ENCODE results near the gene CDK9.

The CDK9 gene

GRCh38 chr9:127762111-127762676, 23.6 kb upstream of the CDK9 start:
- DNase-seq = no peak

DNA sequence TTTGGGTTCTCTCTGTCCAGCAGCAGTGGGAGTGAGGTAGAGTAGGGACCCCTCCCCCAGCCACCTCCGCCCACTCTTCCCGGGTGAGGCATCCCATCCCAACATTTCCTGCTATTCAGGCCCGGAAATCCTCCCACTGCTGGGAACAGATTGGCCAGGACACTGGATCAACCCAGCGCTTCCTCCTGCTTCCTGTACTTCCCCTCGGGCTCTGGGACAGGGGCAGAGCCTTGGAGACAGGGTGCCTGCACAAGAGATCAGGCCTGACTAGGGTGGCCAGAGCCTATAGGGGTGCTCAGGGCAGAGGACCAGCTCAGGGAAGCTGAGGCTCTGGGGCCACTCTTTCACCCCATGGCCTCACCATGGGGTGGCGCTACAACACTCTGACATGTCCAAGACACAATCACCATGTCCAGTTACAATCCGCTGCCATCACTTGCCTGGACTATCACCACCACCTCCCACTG, 21.9 kb upstream of the CDK9 start:
- DNase-seq = peak in 1 of 5 donors; percentile 20

- no peak for DNase-seq
These were observed 20.4 kb upstream of the CDK9 start for GRCh38 chr9:127765418-127765817.

DNA sequence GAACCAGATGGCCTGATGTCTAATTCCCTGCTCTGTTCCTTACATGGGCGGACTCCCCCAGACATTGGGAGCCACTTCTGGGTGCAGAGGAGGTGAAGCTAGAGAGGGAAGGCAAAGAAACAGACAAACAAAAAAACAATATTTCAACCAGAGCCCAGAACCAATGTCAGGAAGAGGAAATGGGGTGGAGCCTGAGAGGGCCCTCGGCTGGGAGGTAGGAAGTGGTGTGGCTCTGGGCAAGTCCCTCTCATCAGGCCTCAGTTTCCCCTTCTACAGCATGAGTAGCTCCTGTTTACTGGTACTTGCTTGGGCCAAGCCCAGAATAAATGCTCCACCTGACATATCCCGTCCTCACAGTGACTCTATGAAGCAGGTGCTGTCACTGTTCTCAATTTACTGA, 18.4 kb upstream of the CDK9 start:
- DNase-seq = peak in 1 of 5 donors; percentile 28

GRCh38 chr9:127767909-127768331, 17.9 kb upstream of the CDK9 start:
- DNase-seq = no peak

DNA sequence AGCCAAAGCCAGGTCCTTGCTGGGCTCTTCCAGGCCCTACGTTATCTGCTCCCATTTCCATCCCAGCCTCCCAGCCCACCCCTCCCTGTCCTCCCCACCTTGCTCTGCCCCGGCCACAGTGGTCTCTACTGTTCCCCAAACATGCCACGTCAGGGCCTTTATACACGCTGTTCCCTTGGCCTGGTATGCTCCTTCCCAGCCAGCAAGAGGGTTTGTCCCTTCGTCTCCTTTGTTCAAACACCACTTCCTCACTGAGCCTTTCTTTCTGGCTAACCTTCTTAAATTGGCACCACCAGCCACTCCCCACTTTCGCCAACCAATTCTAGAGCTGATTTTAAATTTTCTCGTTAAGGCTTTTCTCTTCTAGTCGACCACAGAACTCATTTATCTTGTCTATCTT, 17.1 kb upstream of the CDK9 start:
- no peak for DNase-seq

DNA sequence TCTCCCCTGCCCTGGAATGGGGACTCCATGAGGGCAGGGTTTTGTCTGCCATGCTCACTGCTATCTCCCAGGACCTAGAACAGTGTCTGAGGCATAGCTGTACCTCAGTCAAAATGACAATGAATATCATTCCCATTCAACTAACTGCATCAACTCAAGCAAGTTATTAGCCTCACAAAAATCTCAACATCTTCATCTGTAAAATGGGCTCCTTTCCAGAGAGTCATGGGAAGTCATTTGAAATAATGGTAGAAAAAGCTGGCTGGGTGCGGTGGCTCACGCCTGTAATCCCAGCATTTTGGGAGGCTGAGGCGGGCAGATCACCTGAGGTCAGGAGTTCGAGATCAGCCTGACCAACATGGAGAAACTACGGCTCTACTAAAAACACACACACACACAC, 16.7 kb upstream of the CDK9 start:
- DNase-seq = no peak

DNA sequence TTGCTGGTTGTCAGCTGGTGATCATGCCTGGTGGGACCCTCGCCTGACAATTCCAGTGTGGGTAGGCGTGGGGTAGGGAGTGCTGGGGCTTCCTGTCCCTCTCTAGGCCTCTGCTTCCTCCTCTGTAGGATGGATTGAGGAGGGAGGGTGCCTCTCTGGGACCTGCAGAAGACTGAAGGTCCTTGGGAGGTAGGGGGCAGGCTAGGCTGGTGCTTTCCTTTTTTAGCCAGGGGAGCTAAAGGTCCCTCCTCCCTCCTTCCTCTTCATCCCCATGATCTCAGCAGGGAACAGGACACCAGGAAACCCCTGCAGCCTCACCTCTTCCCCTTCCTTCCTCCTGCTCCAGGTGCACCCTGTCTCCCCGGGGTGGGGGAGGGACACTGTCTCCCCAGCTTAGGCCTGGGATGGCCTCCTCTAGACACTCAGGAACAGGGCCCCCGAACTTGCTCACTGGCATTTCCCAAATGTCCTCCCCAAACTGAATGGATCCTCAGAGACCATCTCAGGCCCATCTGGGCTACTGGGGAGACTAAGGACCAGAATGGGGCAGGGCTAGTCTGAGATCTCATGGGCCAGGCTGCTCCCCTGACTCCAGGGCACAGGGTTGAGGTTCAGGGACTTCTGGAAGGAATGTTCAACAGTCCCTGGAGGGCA, 15.8 kb upstream of the CDK9 start:
- no peak for DNase-seq

DNA sequence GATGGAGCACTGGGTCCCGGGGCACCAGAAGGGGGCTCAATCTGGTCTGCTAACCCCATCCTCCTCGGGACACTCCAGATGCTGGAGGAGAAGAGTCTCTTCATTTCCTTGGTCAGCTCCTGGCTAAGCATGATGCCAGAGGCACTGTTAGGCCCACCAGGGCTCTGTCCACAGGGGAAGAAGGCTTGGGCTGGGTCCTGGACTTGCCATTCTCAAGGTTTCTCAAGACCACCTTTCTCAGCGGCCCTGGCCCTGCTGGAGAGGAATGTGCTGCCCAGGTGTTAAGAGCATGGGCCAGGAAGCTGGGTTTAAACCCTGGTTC, 15.3 kb upstream of the CDK9 start:
- no peak for DNase-seq

DNA sequence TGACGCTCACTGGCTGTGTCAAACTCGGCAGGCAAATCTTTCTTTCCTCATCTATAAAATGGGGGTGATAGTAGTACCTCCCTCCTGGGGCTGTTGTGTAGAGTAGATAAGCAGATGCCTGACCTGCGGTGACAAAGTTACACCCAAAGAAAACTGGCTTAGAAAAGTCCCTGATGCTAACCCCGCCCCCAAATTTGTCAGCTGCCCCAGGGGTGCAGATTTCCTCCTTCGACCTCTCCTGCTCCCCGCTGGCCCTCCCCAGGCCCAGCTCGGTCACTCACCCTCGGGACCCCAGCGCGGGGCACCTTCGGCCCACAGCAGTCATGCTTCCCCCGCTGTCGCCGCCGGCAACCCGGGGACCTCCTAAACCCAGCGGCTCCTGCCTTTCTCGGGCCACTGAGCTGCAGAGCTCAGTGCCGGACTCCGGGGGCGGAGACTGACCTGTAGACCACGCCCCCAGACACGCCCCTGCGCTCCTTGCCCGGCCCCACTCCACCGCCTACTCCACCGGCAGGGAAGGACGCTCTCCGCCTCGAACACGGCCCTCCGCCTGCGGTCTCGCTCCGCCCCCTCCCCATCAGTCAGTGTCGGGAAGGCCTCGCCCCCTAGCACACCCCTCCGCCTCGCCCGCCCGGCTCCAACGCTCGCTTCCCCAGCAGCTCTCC, 14.8 kb upstream of the CDK9 start:
- peak; percentile 89 to 99 (median 90) for DNase-seq

DNA sequence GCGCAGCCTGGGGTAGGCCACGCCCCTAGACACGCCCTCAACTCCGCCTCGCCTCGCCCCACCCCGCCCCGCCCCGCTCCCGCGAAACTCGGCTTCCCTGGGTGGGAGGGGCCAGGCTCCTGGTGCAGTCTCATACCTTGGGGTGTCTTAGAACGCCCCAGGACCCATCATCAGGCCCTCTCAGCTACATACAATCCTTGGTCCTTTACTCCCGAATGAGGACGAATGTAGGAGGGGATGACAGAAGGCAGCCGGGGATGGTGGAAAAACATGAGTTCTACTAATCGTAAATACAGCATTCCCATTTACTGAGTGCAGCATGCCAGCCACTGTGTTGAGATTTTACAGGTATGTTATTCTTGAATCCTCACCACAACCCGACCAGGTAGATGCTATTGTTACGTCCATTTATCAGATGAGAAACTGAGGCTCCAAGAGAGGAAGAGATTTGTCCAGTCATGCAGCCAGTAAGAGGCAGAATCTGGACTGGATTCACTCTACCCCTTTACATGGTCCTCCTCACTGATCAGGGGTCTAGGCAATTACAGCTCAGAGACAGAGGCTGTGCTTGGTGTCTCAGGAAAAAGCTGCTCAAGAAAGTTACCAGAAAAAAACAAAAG, 14.2 kb upstream of the CDK9 start:
- no peak for DNase-seq

DNA sequence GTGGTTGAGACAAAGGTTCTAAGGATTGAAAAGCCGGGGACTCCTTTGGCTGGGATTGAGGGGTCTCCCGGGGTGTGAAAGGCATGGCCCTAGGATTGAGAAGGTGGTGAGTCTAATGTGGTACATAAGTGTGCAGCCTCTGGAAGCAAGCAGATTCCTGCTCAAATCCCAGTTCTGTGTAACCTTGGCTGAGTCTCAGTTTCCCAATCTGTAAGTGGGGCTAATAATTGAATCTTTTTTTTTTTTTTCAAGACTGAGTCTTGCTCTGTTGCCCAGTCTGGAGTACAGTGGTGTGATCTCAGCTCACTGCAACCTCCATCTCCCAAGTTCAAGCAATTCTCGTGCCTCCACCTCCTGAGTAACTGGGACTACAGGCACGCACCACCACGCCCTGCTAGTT, 13.2 kb upstream of the CDK9 start:
- DNase-seq = no peak

DNA sequence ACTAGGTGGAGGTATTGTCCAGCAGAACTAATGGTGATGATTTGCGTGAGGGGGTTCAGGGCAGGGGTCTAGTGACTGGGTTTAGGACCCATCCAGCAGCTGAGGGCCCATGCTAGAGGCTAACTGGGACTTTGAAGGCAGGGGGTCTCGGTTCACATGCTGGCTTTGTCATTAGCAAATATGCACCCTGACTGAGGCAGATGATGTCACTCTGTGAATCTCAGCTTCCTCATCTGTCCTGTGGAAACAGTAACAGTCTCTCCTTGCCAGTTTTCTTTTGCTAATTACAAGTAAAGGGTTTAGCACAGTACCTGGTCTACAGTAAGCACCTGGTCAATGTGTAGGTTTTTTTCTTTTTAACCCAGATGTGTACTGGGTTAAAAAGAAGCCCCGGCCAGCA, 12.6 kb upstream of the CDK9 start:
- DNase-seq = no peak

DNA sequence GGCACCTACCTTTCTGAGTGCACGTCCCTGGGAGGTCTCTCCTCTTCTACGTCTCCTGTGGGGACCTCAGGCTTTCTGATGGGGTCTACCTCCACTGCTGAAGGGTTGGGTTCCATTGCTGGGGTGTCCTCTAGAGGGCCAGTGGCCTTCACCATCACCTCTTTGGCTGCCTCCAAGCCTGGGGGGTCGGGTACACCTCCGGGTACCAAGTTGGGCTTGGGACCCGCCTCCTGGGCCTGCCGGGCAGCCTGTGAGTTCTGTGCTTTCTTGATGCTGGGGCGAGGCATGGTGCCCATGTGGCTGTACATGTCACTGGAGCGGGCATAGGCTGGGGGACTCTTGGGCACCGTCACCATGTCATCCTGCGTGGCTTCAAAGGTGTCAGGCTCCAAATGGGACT, 11.9 kb upstream of the CDK9 start:
- DNase-seq = no peak

GRCh38 chr9:127776195-127776923, 9.5 kb upstream of the CDK9 start:
- DNase-seq = peak; percentile 38 to 87 (median 61)

- peak in 1 of 5 donors; percentile 42 for DNase-seq
These were observed 8.9 kb upstream of the CDK9 start for GRCh38 chr9:127776924-127777289.

DNA sequence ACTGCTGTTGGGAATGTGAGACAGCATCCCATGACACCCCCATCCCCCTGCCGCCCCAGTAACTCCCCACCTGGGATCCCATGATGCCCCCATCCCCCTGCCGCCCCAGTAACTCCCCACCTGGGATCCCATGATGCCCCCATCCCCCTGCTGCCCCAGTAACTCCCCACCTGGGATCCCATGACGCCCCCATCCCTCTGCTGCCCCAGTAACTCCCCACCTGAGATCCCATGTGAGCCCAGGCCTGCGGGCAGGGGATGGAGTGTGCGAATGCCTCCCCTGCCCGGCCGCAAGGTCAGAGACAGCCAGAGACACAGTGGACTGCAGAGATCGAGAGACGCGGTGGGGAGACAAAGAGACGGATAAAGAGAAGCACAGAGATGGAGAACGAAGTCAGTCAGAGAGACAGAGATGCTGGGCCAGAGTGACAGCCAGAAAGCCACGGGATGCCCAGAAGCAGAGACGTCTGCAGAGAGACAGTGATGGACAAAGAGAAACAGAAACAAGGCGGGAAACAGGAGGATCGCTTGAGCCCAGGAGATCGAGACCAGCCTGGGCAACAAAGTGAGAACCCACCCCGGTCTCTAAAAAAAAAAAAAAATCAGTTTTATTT, 8.4 kb upstream of the CDK9 start:
- DNase-seq = peak in 1 of 5 donors; percentile 57

DNA sequence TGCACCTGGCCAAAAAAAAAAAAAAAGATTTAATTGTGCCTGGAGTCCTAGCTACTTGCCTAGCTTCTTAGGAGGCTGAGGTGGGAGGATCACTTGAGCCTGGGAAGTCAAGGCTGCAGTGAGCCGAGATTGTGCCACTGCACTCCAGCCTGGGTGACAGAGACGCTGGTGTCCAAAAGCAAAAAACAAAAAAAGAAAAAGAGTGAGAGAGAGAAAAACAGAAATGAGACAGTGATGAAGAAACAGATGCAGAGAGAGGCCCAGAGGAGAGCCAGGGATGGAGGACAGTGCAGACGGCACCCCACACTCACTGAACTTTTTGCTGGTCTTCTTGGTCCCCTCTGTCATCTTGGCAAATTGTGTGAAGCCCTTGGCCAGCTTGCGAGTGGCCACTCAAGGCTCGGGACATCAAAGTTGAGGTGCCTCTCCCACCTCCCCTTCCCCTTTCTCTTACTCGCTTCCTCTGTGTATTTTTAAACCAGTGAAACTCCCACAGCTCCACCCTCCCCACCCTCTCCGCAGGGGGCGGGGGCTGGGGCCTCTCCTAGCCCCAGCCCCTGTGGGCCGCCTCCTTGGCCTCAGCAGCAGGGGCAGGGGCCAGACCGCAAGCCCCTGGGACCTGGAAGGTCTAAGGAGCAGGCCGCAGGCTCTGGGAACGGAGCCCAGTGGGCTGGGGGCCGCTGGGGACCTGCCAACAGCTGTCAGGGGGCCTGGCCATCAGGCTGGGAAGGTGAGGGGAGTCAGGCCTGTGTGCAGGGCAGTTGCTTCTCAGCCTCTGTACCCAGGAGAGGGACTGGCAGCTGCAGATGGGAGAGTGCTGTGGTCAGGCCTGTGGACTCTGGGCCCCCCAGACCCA, 7.3 kb upstream of the CDK9 start, which contains the start of gene SH2D3C:
Gene SH2D3C (minus strand): TSS at position 387 of the 856 bp plus-strand sequence. CDS start 39 bp downstream, at position 348.
- peak in 2 of 5 donors; percentile 34 to 78 for DNase-seq

GRCh38 chr9:127779136-127779981, 6.5 kb upstream of the CDK9 start:
- DNase-seq = peak in 2 of 5 donors; percentile 34 to 90

GRCh38 chr9:127780126-127780885, 5.5 kb upstream of the CDK9 start:
- no peak for DNase-seq

All from T-helper 1 cell (primary cell).